ENCODE measurements around the gene TSC22D1.

GRCh38 chr13:44410328-44410859 is 165.7 kb downstream of the TSC22D1 start:
- TF ChIP-seq POLR2A (IDR thresholded peaks at IDR 0.05) = no peak
- TF ChIP-seq, protein P1, sequence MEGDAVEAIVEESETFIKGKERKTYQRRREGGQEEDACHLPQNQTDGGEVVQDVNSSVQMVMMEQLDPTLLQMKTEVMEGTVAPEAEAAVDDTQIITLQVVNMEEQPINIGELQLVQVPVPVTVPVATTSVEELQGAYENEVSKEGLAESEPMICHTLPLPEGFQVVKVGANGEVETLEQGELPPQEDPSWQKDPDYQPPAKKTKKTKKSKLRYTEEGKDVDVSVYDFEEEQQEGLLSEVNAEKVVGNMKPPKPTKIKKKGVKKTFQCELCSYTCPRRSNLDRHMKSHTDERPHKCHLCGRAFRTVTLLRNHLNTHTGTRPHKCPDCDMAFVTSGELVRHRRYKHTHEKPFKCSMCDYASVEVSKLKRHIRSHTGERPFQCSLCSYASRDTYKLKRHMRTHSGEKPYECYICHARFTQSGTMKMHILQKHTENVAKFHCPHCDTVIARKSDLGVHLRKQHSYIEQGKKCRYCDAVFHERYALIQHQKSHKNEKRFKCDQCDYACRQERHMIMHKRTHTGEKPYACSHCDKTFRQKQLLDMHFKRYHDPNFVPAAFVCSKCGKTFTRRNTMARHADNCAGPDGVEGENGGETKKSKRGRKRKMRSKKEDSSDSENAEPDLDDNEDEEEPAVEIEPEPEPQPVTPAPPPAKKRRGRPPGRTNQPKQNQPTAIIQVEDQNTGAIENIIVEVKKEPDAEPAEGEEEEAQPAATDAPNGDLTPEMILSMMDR (IDR thresholded peaks at IDR 0.05) = no peak
